ENCODE measurements around the gene RSPH1.

DNA sequence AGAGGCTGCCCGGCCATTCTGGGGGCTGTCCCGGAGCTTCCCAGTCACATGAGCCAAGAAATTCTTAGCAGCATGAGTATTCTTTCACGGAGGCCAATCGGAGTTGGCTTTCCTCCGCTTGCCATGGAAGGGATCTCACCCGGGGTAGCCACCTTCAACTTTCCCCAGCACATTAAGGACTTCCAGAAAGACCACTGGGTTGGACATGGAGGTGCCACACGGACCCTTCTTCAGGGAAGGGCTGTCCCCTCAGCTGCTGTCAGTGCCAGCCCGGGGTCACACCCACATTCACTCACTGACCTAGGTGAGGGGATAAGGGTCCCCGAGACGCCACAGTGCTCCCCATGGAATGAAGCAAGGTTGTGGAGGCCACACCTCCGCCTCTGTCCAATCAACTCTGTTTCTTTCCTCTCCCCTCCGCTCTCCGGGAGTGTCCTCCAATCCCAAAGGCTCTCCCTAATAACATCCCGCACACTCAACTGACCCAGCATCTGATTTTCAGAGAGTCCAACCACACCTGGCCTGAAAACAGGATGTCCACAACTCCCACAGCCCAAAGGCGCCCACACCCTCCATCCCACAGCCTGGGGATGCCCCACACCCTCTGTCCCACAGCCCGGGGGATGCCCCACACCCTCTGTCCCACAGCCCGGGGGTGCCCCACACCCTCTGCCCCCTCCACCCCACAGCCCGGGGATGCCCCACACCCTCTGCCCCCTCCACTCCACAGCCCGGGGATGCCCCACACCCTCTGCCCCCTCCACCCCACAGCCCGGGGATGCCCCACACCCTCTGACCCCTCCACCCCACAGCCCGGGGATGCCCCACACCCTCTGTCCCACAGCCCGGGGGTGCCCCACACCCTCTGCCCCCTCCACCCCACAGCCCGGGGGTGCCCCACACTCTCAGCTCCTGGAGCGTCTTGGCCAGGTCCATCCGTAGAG lies 19.4 kb downstream of the RSPH1 start:
- TF ChIP-seq, protein P1, sequence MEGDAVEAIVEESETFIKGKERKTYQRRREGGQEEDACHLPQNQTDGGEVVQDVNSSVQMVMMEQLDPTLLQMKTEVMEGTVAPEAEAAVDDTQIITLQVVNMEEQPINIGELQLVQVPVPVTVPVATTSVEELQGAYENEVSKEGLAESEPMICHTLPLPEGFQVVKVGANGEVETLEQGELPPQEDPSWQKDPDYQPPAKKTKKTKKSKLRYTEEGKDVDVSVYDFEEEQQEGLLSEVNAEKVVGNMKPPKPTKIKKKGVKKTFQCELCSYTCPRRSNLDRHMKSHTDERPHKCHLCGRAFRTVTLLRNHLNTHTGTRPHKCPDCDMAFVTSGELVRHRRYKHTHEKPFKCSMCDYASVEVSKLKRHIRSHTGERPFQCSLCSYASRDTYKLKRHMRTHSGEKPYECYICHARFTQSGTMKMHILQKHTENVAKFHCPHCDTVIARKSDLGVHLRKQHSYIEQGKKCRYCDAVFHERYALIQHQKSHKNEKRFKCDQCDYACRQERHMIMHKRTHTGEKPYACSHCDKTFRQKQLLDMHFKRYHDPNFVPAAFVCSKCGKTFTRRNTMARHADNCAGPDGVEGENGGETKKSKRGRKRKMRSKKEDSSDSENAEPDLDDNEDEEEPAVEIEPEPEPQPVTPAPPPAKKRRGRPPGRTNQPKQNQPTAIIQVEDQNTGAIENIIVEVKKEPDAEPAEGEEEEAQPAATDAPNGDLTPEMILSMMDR (IDR thresholded peaks at IDR 0.05; ENCODE audit: borderline replicate concordance, extremely low read depth, low read length, poor library complexity, severe bottlenecking): no peak
- TF ChIP-seq EZH2 (IDR thresholded peaks at IDR 0.05; ENCODE audit: borderline replicate concordance, low read depth, low read length, severe bottlenecking): no peak
